Ovary (tissue), 9 donors: ENCODE results near the gene BLOC1S5. TPM values are rescaled to one million over a fixed set of nuclear protein-coding genes. Genes with fewer than 3 reads are reported as not detected.

ENCODE experiments used
- DNase-seq, 5 donors: peaks; one replicate each; pipeline ENCODE4 v3.0.0-alpha.2; 2019 to 2020
- H3K27ac ChIP-seq, 2 donors: fragments of 200-600 bp; one replicate each; pipeline versions ENCODE4 v1.5.1 to v1.8.0; 2019 to 2022
- H3K27me3 ChIP-seq: fragments of 200-600 bp; one replicate; pipeline ENCODE4 v1.8.0; 2022
- H3K36me3 ChIP-seq: fragments of 200-600 bp; sonication (generic); one replicate; pipeline ENCODE4 v1.5.1; 2019
- H3K4me1 ChIP-seq: one replicate; pipeline ENCODE4 v1.8.1; 2013; ENCODE audit warnings: mild to moderate bottlenecking, moderate library complexity; ENCODE audit not compliant: insufficient read depth
- H3K4me3 ChIP-seq: fragments of 200-600 bp; sonication (generic); one replicate; pipeline ENCODE4 v1.5.1; 2017
- H3K9me3 ChIP-seq, 2 donors: fragments of 200-600 bp in 1 of 2; sonication (generic) in 1 of 2; one replicate each; pipeline versions ENCODE4 v1.5.1 to v1.8.1; 2013 to 2019; ENCODE audit warnings: mild to moderate bottlenecking in 1 of 2, moderate library complexity in 1 of 2
- CTCF ChIP-seq, 3 donors: fragments of 450-650 bp in 2 of 3; fragments of 200-600 bp in 1 of 3; IDR thresholded peaks; one replicate each; pipeline versions ENCODE4 v1.5.1 to v1.8.0; 2016 to 2022; ENCODE audit warnings: antibody characterized with exemption in 3 of 3, mild to moderate bottlenecking in 1 of 3
- EP300 ChIP-seq: sonication (generic); formaldehyde crosslinking; IDR thresholded peaks from one replicate; pipeline ENCODE4 v1.6.1; 2017; ENCODE audit warnings: antibody characterized with exemption
- POLR2A ChIP-seq: fragments of 450-650 bp; IDR thresholded peaks from one replicate; pipeline ENCODE4 v1.6.1; 2017; ENCODE audit warnings: antibody characterized with exemption, mild to moderate bottlenecking, moderate library complexity
- WGBS, 3 donors: extraction: QIAGEN DNeasy Blood & Tissue Kit in 1 of 3; methylation state at CpG; one replicate each; pipeline versions ENCODE4 v1.1.5 to v1.1.7; 2013 to 2017; 5-methylcytosine and 5-hydroxymethylcytosine counted together
- intact Hi-C, 4 donors: fragments of 100-400 bp; cut with DNase I; formaldehyde crosslinking; loops; one replicate each; pipeline versions ENCODE4 v1.11.0 to v1.15.1; 2022 to 2023
- polyA plus RNA-seq, 2 donors: library from polyadenylated mRNA; stranded (reverse); fragments of 200-250 nt in 1 of 2; fragments of 350-450 nt in 1 of 2; fragmentation: Illumina TruSeq in 1 of 2; extraction: RNeasy Lipid Tissue Mini Kit (QIAGEN cat#74804) in 1 of 2; gene quantifications; one replicate each; pipeline ENCODE4 v1.2.3, GENCODE V29; 2013 to 2014
- total RNA-seq, 7 donors: library from RNA; depleted of rRNA in 2 of 7; stranded (reverse); fragments of >200 nt in 2 of 7; fragmentation: NEBNext Ultra II Directional in 3 of 7; extraction: Animal tissue kit (Norgen Biotek cat#: 25700) in 3 of 7; gene quantifications; one replicate each; pipeline versions ENCODE4 v1.1.0 to v1.2.4, GENCODE V29; 2016 to 2023
- donor health status: DM: no; HTN: no; CAD: no; lungs with moderate emphysema.
- donor health status: DM: no; HTN: no; CAD: no.
- donor health status: Bipolar disorder and iron deficiency.
- donor health status: DM: yes; HTN: yes; CAD: no.
- donor health status: DM: no; HTN: no; CAD: no.
- donor health status: DM: yes; HTN: yes; CAD: no.

BLOC1S5 gene
- total and polyA plus RNA-seq, 9 donors, result 8.8 to 21.5 (median 15.4) TPM

- intact Hi-C loops, result no loop called here
- 33 to 61% (median 42%) methylated on average over 1 of the region's 1 CpG for WGBS, 3 donors
- Histone ChIP-seq H3K36me3 (no peaks in the 10 kb centered on the region), H3K27ac (no peak overlapping the region), H3K27me3 (no peaks in the 10 kb centered on the region), H3K9me3 (no peaks in the 10 kb centered on the region), H3K4me1 (no peaks in the 10 kb centered on the region), H3K4me3 (no peak overlapping the region)
- TF ChIP-seq EP300 (no peak), CTCF (IDR thresholded peaks at IDR 0.05) (no peak), POLR2A (no peak)
- no peak for DNase-seq
Observed at GRCh38 chr6:8000636-8001035, 63.6 kb downstream of the BLOC1S5 start.

DNA sequence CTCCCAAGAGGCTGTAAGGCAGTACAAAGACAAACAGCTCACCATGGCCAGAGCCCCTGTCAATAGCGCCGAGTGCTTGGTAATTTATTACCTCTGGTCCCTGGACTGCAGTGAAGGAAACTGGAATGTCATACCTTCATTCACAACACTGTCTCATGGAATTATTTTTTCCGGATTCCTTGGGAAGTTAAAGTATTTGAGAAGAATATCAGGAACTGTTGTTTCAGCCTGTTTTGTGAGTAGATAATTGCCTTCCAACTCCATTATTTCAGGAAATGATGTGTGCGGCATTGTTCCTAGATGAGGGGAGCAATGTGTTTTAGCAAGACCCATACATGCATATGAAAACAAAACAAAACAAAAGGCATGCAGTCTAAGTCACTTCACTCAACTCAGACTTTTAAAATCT, 64.0 kb downstream of the BLOC1S5 start:
- Histone ChIP-seq H3K27me3 (no peaks in the 10 kb centered on the region), H3K4me3 (no peak overlapping the region), H3K27ac (no peak overlapping the region), H3K36me3 (no peaks in the 10 kb centered on the region), H3K4me1 (no peaks in the 10 kb centered on the region), H3K9me3 (no peaks in the 10 kb centered on the region)
- 24 to 30% (median 29%) methylated on average over 4 of the region's 4 CpGs for WGBS, 3 donors
- no peak for DNase-seq
- no peak for TF ChIP-seq EP300
- no peak for TF ChIP-seq CTCF (IDR thresholded peaks at IDR 0.05)
- TF ChIP-seq POLR2A, result no peak
- intact Hi-C loops, result no loop called here

- no peak overlapping the region for H3K27ac ChIP-seq
- H3K4me1 ChIP-seq, result no peaks in the 10 kb centered on the region
- WGBS, 3 donors, result 12 to 34% (median 30%) methylated on average over 3 of the region's 3 CpGs
- no peak overlapping the region for H3K4me3 ChIP-seq
- H3K36me3 ChIP-seq, result no peaks in the 10 kb centered on the region
- TF ChIP-seq POLR2A (no peak), EP300 (no peak), CTCF (IDR thresholded peaks at IDR 0.05) (no peak)
- H3K27me3 ChIP-seq, result no peaks in the 10 kb centered on the region
- intact Hi-C loops, result loop anchor here in 1 of 4 donors (10.0 kb wide), 1 partner anchor 274 kb away; the partner anchor contains the start of gene BMP6
- H3K9me3 ChIP-seq, result no peaks in the 10 kb centered on the region
- no peak for DNase-seq
Observed at GRCh38 chr6:7999201-7999600, 65.0 kb downstream of the BLOC1S5 start.

DNA sequence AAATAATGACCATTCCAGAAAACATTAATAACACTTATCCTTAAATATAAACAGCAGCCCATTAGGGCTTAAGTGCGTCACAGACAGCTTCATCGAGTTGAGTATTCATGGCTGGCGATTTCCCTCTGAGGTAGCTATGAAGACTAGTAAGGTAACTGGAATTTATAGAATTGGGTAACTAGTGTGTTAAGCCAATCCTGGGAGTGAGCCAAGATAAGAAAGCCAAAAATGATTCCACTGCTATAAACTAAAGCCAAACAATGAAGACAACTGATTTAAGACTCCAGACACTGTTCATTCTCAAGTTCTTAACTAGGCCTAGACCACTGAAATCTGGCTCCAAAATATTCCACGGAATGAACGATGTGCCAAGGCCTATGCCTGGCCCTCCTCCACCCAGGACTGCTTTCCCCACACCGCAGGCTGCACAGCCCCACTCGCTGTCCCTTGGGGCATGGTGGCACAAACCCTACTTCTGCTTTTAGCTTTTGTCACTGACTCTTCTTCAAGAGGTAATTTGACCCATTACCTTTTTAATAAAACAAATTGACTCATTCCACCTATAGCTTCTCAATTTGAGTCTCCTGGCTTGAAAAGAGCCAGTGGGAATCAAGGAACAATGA, 66.0 kb downstream of the BLOC1S5 start:
- no peaks in the 10 kb centered on the region for H3K36me3 ChIP-seq
- no peak for DNase-seq
- H3K4me1 ChIP-seq, result no peaks in the 10 kb centered on the region
- no peaks in the 10 kb centered on the region for H3K27me3 ChIP-seq
- no peak overlapping the region for H3K4me3 ChIP-seq
- 52 to 74% (median 57%) methylated on average over 7 of the region's 7 CpGs for WGBS, 3 donors
- H3K9me3 ChIP-seq, result no peaks in the 10 kb centered on the region
- intact Hi-C loops, result loop anchor here in 1 of 4 donors (10.0 kb wide), 1 partner anchor 273 kb away; the partner anchor contains the start of gene BMP6
- H3K27ac ChIP-seq, result no peak overlapping the region
- no peak for TF ChIP-seq EP300

- TF ChIP-seq CTCF (IDR thresholded peaks at IDR 0.05) (no peak), EP300 (no peak), POLR2A (no peak)
- Histone ChIP-seq H3K27ac (no peak overlapping the region), H3K36me3 (no peaks in the 10 kb centered on the region), H3K4me1 (peaks cover 2% of the 10 kb centered on the region), H3K27me3 (no peaks in the 10 kb centered on the region), H3K9me3 (no peaks in the 10 kb centered on the region), H3K4me3 (no peak overlapping the region)
- no peak for DNase-seq
- 48 to 65% (median 49%) methylated on average over 3 of the region's 3 CpGs for WGBS, 3 donors
- intact Hi-C loops, result loop anchor here in 1 of 4 donors (10.0 kb wide), 1 partner anchor 272 kb away; the partner anchor contains the start of gene BMP6
Observed at GRCh38 chr6:7997286-7997685, 66.9 kb downstream of the BLOC1S5 start.
